HL-60 (cell line): ENCODE data around the gene CLDN7.

Experiments
- DNase-seq, 2 experiments: peaks; one replicate each; pipeline ENCODE4 v3.0.0-alpha.2; 2010 to 2020; ENCODE audit warnings: low read depth in 1 of 2, low spot score in 1 of 2
- H3K27ac ChIP-seq: fragments of 250-450 bp; sonication (Bioruptor Pico); replicated peaks from 2 replicates; pipeline ENCODE4 v1.5.1; 2020; ENCODE audit warnings: mild to moderate bottlenecking, moderate library complexity
- H3K27me3 ChIP-seq: fragments of 250-450 bp; sonication (Bioruptor Pico); 2 replicates; pipeline ENCODE4 v1.5.1; 2021; ENCODE audit warnings: mild to moderate bottlenecking, moderate library complexity; ENCODE audit not compliant: insufficient read depth, poor library complexity, severe bottlenecking
- H3K4me3 ChIP-seq: replicated peaks from 2 replicates; pipeline ENCODE4 v1.5.1; 2011; ENCODE audit warnings: mild to moderate bottlenecking, control low read depth, low read length; ENCODE audit not compliant: insufficient read depth
- GABPA ChIP-seq: IDR thresholded peaks from 2 replicates; pipeline ENCODE4 v1.6.1; 2012; ENCODE audit warnings: low read depth
- POLR2AphosphoS5 ChIP-seq: IDR thresholded peaks from 2 replicates; pipeline ENCODE4 v1.6.1; 2012; ENCODE audit warnings: low read depth
- SPI1 ChIP-seq: IDR thresholded peaks from 2 replicates; pipeline ENCODE4 v1.6.1; 2012; ENCODE audit warnings: low read depth, mild to moderate bottlenecking, borderline replicate concordance
- TF ChIP-seq, protein P1 (sequence below): IDR thresholded peaks from one replicate; pipeline ENCODE4 v1.5.1; 2011; ENCODE audit warnings: low read length, control low read depth, inconsistent platforms; ENCODE audit not compliant: insufficient read depth
- TF ChIP-seq, protein P2 (sequence below): IDR thresholded peaks from 2 replicates; pipeline ENCODE4 v1.6.1; 2012; ENCODE audit warnings: low read depth; ENCODE audit not compliant: insufficient replicate concordance

Gene CLDN7

DNA sequence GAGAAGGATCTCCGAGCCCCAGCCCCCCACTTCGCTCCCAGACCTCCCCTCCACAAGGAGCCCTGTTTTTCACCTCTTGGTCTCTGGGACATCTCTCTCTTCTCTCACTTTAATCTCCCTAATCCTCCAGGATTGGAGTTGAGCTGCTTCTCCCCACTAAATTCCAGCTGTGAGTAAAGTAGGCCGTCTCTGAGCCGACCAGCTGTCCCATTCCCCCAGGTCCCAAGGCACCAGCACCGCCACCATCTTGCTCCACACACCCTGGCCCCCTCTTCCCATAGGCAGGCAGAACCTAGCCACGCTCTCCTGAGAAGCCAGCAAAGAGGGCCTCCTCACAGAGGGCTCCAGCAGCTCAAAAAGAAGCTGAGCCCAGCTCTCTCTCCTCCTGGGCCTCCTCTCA lies 43.5 kb downstream of the CLDN7 start:
- no peaks in the 10 kb centered on the region for H3K27me3 ChIP-seq
- TF ChIP-seq GABPA = no peak
- no peak for TF ChIP-seq SPI1
- TF ChIP-seq, protein P1, sequence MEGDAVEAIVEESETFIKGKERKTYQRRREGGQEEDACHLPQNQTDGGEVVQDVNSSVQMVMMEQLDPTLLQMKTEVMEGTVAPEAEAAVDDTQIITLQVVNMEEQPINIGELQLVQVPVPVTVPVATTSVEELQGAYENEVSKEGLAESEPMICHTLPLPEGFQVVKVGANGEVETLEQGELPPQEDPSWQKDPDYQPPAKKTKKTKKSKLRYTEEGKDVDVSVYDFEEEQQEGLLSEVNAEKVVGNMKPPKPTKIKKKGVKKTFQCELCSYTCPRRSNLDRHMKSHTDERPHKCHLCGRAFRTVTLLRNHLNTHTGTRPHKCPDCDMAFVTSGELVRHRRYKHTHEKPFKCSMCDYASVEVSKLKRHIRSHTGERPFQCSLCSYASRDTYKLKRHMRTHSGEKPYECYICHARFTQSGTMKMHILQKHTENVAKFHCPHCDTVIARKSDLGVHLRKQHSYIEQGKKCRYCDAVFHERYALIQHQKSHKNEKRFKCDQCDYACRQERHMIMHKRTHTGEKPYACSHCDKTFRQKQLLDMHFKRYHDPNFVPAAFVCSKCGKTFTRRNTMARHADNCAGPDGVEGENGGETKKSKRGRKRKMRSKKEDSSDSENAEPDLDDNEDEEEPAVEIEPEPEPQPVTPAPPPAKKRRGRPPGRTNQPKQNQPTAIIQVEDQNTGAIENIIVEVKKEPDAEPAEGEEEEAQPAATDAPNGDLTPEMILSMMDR = no peak
- no peak for TF ChIP-seq POLR2AphosphoS5
- TF ChIP-seq, protein P2, sequence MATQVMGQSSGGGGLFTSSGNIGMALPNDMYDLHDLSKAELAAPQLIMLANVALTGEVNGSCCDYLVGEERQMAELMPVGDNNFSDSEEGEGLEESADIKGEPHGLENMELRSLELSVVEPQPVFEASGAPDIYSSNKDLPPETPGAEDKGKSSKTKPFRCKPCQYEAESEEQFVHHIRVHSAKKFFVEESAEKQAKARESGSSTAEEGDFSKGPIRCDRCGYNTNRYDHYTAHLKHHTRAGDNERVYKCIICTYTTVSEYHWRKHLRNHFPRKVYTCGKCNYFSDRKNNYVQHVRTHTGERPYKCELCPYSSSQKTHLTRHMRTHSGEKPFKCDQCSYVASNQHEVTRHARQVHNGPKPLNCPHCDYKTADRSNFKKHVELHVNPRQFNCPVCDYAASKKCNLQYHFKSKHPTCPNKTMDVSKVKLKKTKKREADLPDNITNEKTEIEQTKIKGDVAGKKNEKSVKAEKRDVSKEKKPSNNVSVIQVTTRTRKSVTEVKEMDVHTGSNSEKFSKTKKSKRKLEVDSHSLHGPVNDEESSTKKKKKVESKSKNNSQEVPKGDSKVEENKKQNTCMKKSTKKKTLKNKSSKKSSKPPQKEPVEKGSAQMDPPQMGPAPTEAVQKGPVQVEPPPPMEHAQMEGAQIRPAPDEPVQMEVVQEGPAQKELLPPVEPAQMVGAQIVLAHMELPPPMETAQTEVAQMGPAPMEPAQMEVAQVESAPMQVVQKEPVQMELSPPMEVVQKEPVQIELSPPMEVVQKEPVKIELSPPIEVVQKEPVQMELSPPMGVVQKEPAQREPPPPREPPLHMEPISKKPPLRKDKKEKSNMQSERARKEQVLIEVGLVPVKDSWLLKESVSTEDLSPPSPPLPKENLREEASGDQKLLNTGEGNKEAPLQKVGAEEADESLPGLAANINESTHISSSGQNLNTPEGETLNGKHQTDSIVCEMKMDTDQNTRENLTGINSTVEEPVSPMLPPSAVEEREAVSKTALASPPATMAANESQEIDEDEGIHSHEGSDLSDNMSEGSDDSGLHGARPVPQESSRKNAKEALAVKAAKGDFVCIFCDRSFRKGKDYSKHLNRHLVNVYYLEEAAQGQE = no peak
- no peak overlapping the region for H3K4me3 ChIP-seq
- DNase-seq = no peak
- H3K27ac ChIP-seq = no peak overlapping the region

DNA sequence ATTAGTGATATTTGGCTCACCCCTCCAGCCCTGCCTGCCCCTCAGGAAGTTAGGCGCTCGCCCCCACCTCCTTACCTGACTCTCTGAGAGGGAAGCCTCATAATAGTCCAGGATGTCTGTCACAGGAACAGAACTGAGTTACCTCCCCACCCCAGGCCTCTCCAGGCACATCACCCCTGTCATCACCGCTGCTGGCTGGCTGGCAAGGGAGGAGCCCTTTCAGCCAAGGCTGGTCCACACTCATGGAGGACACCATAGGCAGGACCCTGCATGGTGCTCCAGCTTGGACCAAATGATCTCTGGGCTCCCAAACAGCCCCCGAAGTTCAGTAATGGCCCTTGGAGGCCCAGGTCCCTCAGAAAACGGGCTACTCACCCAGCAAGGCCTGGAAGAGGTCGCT lies 44.1 kb downstream of the CLDN7 start:
- H3K27me3 ChIP-seq = no peaks in the 10 kb centered on the region
- no peak for DNase-seq
- no peak overlapping the region for H3K4me3 ChIP-seq
- TF ChIP-seq POLR2AphosphoS5 (no peak), GABPA (no peak)
- TF ChIP-seq, protein P2 = no peak
- no peak overlapping the region; the same call in 1 of the 2 replicates for H3K27ac ChIP-seq

DNA sequence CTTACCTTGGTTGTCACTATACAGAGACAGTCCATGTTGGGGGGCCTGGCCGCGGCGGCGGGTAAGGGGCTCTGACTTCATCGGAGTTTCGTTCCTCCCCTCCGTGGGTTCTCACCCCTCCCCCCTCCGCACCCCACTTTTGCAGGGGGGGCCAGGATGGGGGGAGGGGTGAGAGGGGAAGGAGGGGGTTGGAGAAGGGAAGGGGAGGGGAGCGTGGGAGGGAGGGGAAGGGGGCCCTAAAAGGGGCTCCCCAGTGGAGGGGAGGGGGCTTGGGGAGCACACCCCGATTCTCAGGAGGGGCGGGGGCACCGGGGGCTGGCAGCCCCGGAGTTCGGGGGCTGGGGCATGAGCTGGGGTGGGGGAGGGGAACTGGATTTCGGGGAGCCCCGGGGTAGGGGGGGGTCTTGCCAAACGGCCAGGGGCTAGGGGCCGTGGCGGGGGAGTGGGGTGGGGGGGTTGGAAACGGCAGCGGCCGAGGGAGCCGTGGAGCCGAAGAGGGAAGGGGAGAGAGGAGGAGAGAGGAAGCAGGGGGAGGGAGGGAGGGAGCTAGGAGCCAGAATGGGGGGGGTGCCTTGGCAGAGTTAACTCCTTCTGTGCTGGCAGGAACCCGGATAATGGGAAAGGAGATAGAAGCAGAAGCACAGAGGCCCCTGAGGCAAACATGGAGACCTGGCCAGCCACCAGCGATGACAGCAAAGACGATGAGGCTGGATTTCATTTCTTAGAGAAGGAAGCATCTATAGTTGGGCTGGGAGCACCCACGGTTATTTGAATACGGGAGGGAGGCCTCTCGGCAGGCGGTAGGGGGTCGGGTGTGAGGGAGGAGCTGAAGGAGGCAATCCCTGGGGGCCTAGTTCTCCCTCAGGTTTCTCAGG lies 44.9 kb downstream of the CLDN7 start:
- peak in 1 of 2 experiments; percentile 15 for DNase-seq
- Histone ChIP-seq H3K27ac (peak overlapping the region; percentile 25; the same call in 1 of the 2 replicates), H3K27me3 (no peaks in the 10 kb centered on the region), H3K4me3 (peak overlapping the region; percentile 36)
- TF ChIP-seq POLR2AphosphoS5 (no peak), GABPA (no peak), SPI1 (no peak)
- TF ChIP-seq, protein P1 = no peak
- TF ChIP-seq, protein P2 = no peak
